Lung (tissue), 12 donors: ENCODE results near the gene MAP2. TPM values are rescaled to one million over a fixed set of nuclear protein-coding genes. Genes with fewer than 3 reads are reported as not detected.

Source experiments
- ATAC-seq: fragments of 200-7000 bp; cut with Tn5 transposase; one replicate; pipeline ENCODE4 v1.9.1; 2020; ENCODE audit warnings: moderate number of reproducible peaks; ENCODE audit not compliant: insufficient read depth, low FRiP score
- DNase-seq, 3 donors: peaks; one replicate each; pipeline ENCODE4 v3.0.0-alpha.2; 2013 to 2017
- H3K27ac ChIP-seq, 2 donors: one replicate each; pipeline ENCODE4 v1.5.1; 2013; ENCODE audit warnings: mild to moderate bottlenecking in 2 of 2, moderate library complexity in 2 of 2, control low read depth in 1 of 2, inconsistent platforms in 1 of 2, low read depth in 1 of 2, low read length in 1 of 2
- H3K27me3 ChIP-seq, 3 donors: one replicate each; pipeline ENCODE4 v1.5.1; 2013; ENCODE audit warnings: low read length in 2 of 3; ENCODE audit not compliant: control insufficient read depth in 3 of 3, insufficient read depth in 3 of 3
- H3K36me3 ChIP-seq, 4 donors: one replicate each; pipeline ENCODE4 v1.5.1; 2013; ENCODE audit warnings: low read length in 4 of 4, mild to moderate bottlenecking in 1 of 4, moderate library complexity in 1 of 4; ENCODE audit not compliant: control insufficient read depth in 4 of 4, insufficient read depth in 4 of 4
- H3K4me1 ChIP-seq, 5 donors: one replicate each; pipeline ENCODE4 v1.5.1; 2013; ENCODE audit warnings: low read length in 5 of 5, mild to moderate bottlenecking in 2 of 5, moderate library complexity in 1 of 5; ENCODE audit not compliant: control insufficient read depth in 5 of 5, insufficient read depth in 5 of 5
- H3K4me3 ChIP-seq: one replicate; pipeline ENCODE4 v1.5.1; 2013; ENCODE audit warnings: mild to moderate bottlenecking, control low read depth, moderate library complexity
- H3K9ac ChIP-seq, 2 donors: one replicate each; pipeline ENCODE4 v1.5.1; 2013; ENCODE audit warnings: low read length in 2 of 2, control low read depth in 1 of 2; ENCODE audit not compliant: insufficient read depth in 1 of 2
- H3K9me3 ChIP-seq, 4 donors: one replicate each; pipeline ENCODE4 v1.5.1; 2013; ENCODE audit warnings: low read length in 3 of 4, mild to moderate bottlenecking in 1 of 4, moderate library complexity in 1 of 4; ENCODE audit not compliant: control insufficient read depth in 4 of 4, insufficient read depth in 3 of 4
- WGBS, 2 donors: extraction: QIAGEN DNeasy Blood & Tissue Kit; methylation state at CpG; one replicate each; pipeline ENCODE4 v1.1.7; 2013; 5-methylcytosine and 5-hydroxymethylcytosine counted together
- polyA plus RNA-seq, 2 donors: library from polyadenylated mRNA; stranded (reverse); fragments of 200-250 nt; gene quantifications; one replicate each; pipeline ENCODE4 v1.2.1, GENCODE V29; 2013
- total RNA-seq, 2 donors: library from RNA; depleted of rRNA in 1 of 2; stranded (reverse); fragments of >200 nt in 1 of 2; gene quantifications; one replicate each; pipeline ENCODE4 v1.2.1, GENCODE V29; 2014 to 2021
- TF ChIP-seq, protein P1 (sequence below): IDR thresholded peaks from 2 replicates; pipeline ENCODE4 v1.5.1; 2012; ENCODE audit warnings: mild to moderate bottlenecking; ENCODE audit errors: control extremely low read depth, extremely low read depth
- donor health status: control.
- donor health status: control.
- donor health status: Bipolar disorder and iron deficiency.
- donor health status: healthy.
- donor health status: DM: yes; HTN: yes; CAD: no.

The MAP2 gene
- total and polyA plus RNA-seq, 4 donors, result 6.5 to 18.7 (median 9.6) TPM

DNA sequence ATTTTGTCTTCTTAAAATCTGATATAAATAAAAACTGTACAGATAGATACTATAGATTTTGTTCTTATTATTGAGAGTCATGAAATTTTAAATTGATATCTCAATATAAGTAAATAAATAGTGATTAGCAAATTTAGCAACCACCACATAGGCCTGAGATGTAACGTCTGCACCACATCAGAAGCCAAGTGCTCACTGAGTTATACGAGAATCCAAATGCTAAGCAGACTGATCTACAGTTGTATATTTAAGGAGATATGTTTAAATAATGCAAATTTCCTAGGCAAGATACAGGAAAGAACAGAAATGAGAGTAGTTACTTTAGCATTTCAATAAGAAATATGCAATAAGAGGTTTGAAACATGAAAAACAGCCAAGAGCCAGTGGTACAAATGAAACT lies 262.6 kb downstream of the MAP2 start:
- Histone ChIP-seq H3K9me3 (no peaks in the 10 kb centered on the region), H3K4me3 (no peak overlapping the region), H3K36me3 (no peaks in the 10 kb centered on the region), H3K27ac (no peak overlapping the region), H3K9ac (no peak overlapping the region), H3K4me1 (peaks cover 0 to 2% (median 0%) of the 10 kb centered on the region in 5 donors), H3K27me3 (no peaks in the 10 kb centered on the region)
- TF ChIP-seq, protein P1, sequence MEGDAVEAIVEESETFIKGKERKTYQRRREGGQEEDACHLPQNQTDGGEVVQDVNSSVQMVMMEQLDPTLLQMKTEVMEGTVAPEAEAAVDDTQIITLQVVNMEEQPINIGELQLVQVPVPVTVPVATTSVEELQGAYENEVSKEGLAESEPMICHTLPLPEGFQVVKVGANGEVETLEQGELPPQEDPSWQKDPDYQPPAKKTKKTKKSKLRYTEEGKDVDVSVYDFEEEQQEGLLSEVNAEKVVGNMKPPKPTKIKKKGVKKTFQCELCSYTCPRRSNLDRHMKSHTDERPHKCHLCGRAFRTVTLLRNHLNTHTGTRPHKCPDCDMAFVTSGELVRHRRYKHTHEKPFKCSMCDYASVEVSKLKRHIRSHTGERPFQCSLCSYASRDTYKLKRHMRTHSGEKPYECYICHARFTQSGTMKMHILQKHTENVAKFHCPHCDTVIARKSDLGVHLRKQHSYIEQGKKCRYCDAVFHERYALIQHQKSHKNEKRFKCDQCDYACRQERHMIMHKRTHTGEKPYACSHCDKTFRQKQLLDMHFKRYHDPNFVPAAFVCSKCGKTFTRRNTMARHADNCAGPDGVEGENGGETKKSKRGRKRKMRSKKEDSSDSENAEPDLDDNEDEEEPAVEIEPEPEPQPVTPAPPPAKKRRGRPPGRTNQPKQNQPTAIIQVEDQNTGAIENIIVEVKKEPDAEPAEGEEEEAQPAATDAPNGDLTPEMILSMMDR, result no peak
- DNase-seq (no peak), ATAC-seq (no peak)
- 73 to 88% methylated on average over 2 of the region's 2 CpGs for WGBS, 2 donors

- Histone ChIP-seq H3K4me3 (no peak overlapping the region), H3K9me3 (no peaks in the 10 kb centered on the region), H3K9ac (no peak overlapping the region), H3K27me3 (no peaks in the 10 kb centered on the region), H3K4me1 (peaks cover 0 to 2% (median 0%) of the 10 kb centered on the region in 5 donors), H3K36me3 (no peaks in the 10 kb centered on the region), H3K27ac (no peak overlapping the region)
- 88 to 89% methylated on average over 9 of the region's 9 CpGs for WGBS, 2 donors
- TF ChIP-seq, protein P1, result no peak
- DNase-seq (no peak), ATAC-seq (no peak)
These were observed 263.6 kb downstream of the MAP2 start for GRCh38 chr2:209687323-209687969.

DNA sequence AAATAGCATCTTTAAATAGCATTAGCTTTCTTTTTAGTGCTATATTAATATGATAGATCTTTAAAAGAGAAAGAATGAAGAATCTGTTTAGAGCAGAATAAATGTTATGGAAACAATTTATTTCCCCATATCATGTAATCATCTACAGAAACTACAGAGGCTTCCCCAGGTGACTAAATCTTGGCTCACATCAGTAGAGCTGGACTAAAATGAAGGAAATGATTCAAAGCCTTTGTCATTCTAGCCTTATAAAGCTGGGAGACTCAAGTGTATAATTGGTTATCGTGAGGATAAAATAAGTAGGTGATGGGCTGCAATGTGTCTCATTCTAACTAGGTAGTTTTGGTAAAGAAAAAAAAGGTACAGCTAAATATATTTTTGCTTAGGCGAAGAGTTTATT lies 264.5 kb downstream of the MAP2 start:
- TF ChIP-seq, protein P1, result no peak
- Histone ChIP-seq H3K9ac (no peak overlapping the region), H3K9me3 (no peaks in the 10 kb centered on the region), H3K27me3 (no peaks in the 10 kb centered on the region), H3K27ac (no peak overlapping the region), H3K4me1 (peaks cover 0 to 2% (median 0%) of the 10 kb centered on the region in 5 donors), H3K36me3 (no peaks in the 10 kb centered on the region), H3K4me3 (no peak overlapping the region)
- no peak for DNase-seq
- ATAC-seq, result no peak
- WGBS, 2 donors, result 87 to 96% methylated on average over 2 of the region's 2 CpGs
